H9 (cell line): Measurements from ENCODE around the gene LAMA3. TPM values are rescaled to one million over a fixed set of nuclear protein-coding genes. Genes with fewer than 3 reads are reported as not detected.

Source experiments
- DNase-seq: peaks from one replicate; pipeline ENCODE4 v3.0.0-alpha.2; 2017
- H2AFZ ChIP-seq: one replicate; pipeline ENCODE4 v1.6.1; 2013; ENCODE audit warnings: mild to moderate bottlenecking, low read length, control low read depth, moderate library complexity
- H2AK5ac ChIP-seq: 2 replicates; pipeline ENCODE4 v1.6.1; 2013; ENCODE audit warnings: low read length, control low read depth, mixed read lengths; ENCODE audit not compliant: insufficient read length
- H2BK120ac ChIP-seq: one replicate; pipeline ENCODE4 v1.6.1; 2013; ENCODE audit warnings: low read depth, mild to moderate bottlenecking, low read length, control low read depth, inconsistent platforms; ENCODE audit not compliant: poor library complexity, severe bottlenecking
- H2BK12ac ChIP-seq: 2 replicates; pipeline ENCODE4 v1.6.1; 2013; ENCODE audit warnings: low read length, control low read depth, mixed read lengths, low read depth; ENCODE audit not compliant: insufficient read length
- H2BK15ac ChIP-seq: 2 replicates; pipeline ENCODE4 v1.6.1; 2013; ENCODE audit warnings: low read depth, low read length, control low read depth
- H2BK20ac ChIP-seq: one replicate; pipeline ENCODE4 v1.6.1; 2013; ENCODE audit warnings: low read depth, mild to moderate bottlenecking, low read length, control low read depth, inconsistent platforms; ENCODE audit not compliant: poor library complexity, severe bottlenecking
- H2BK5ac ChIP-seq: 2 replicates; pipeline ENCODE4 v1.6.1; 2013; ENCODE audit warnings: low read length, control low read depth, mixed read lengths; ENCODE audit not compliant: insufficient read length
- H3K14ac ChIP-seq: 2 replicates; pipeline ENCODE4 v1.6.1; 2013; ENCODE audit warnings: low read length, control low read depth; ENCODE audit not compliant: insufficient read depth
- H3K18ac ChIP-seq: 2 replicates; pipeline ENCODE4 v1.6.1; 2013; ENCODE audit warnings: low read depth, mild to moderate bottlenecking, mixed read lengths, low read length, control low read depth; ENCODE audit not compliant: insufficient read length
- H3K23ac ChIP-seq: 2 replicates; pipeline ENCODE4 v1.6.1; 2013; ENCODE audit warnings: low read length, control low read depth, mixed read lengths, low read depth; ENCODE audit not compliant: insufficient read length
- H3K23me2 ChIP-seq: 2 replicates; pipeline ENCODE4 v1.6.1; 2013; ENCODE audit warnings: low read depth, mild to moderate bottlenecking, mixed read lengths, low read length, control low read depth; ENCODE audit not compliant: insufficient read length, poor library complexity, severe bottlenecking
- H3K27ac ChIP-seq: 2 replicates; pipeline ENCODE4 v1.5.1; 2013; ENCODE audit warnings: low read length, control low read depth, mixed read lengths, low read depth; ENCODE audit not compliant: insufficient read length
- H3K27me3 ChIP-seq: 2 replicates; pipeline ENCODE4 v1.6.1; 2013; ENCODE audit warnings: low read length, control low read depth, inconsistent platforms; ENCODE audit not compliant: insufficient read depth
- H3K4ac ChIP-seq: 2 replicates; pipeline ENCODE4 v1.6.1; 2013; ENCODE audit warnings: low read depth, mild to moderate bottlenecking, control low read depth, inconsistent platforms, low read length, moderate library complexity
- H3K4me1 ChIP-seq: 2 replicates; pipeline ENCODE4 v1.6.1; 2013; ENCODE audit warnings: low read length, control low read depth, inconsistent platforms; ENCODE audit not compliant: insufficient read depth
- H3K4me2 ChIP-seq: 2 replicates; pipeline ENCODE4 v1.6.1; 2013; ENCODE audit warnings: low read length, control low read depth, mixed read lengths; ENCODE audit not compliant: insufficient read length, insufficient read depth
- H3K56ac ChIP-seq: 2 replicates; pipeline ENCODE4 v1.6.1; 2013; ENCODE audit warnings: low read depth, mild to moderate bottlenecking, mixed read lengths, low read length, control low read depth; ENCODE audit not compliant: insufficient read length
- H3K79me1 ChIP-seq: 2 replicates; pipeline ENCODE4 v1.6.1; 2013; ENCODE audit warnings: low read depth, mild to moderate bottlenecking, moderate library complexity, low read length, control low read depth, inconsistent platforms; ENCODE audit not compliant: insufficient read depth, poor library complexity, severe bottlenecking
- H3K79me2 ChIP-seq: 2 replicates; pipeline ENCODE4 v1.6.1; 2013; ENCODE audit warnings: low read length, control low read depth, inconsistent platforms; ENCODE audit not compliant: insufficient read depth
- H3K9ac ChIP-seq: 2 replicates; pipeline ENCODE4 v1.6.1; 2013; ENCODE audit warnings: low read length, control low read depth, mixed read lengths; ENCODE audit not compliant: insufficient read length; ENCODE audit errors: extremely low read depth
- H3K9me3 ChIP-seq: one replicate; pipeline ENCODE4 v1.6.1; 2013; ENCODE audit warnings: low read depth, low read length, inconsistent platforms; ENCODE audit not compliant: control insufficient read depth
- H3T11ph ChIP-seq: one replicate; pipeline ENCODE4 v1.6.1; 2013; ENCODE audit warnings: mild to moderate bottlenecking, low read length, control low read depth, inconsistent platforms
- H4K20me1 ChIP-seq: one replicate; pipeline ENCODE4 v1.6.1; 2013; ENCODE audit not compliant: control insufficient read depth, insufficient read length, insufficient read depth
- H4K5ac ChIP-seq: 2 replicates; pipeline ENCODE4 v1.6.1; 2013; ENCODE audit warnings: low read depth, mild to moderate bottlenecking, mixed read lengths, low read length, control low read depth; ENCODE audit not compliant: insufficient read length
- H4K8ac ChIP-seq: replicated peaks from 2 replicates; pipeline ENCODE4 v1.6.1; 2013; ENCODE audit warnings: low read length, control low read depth, mixed read lengths, low read depth; ENCODE audit not compliant: insufficient read length
- H4K91ac ChIP-seq: 2 replicates; pipeline ENCODE4 v1.6.1; 2013; ENCODE audit warnings: low read depth, mild to moderate bottlenecking, moderate library complexity, mixed read lengths, low read length, control low read depth; ENCODE audit not compliant: insufficient read length
- H3K27ac Mint-ChIP-seq, 3 experiments: 2 replicates in 2 of 3; 3 replicates in 1 of 3; pipeline ENCODE4 v1.8.0; 2020 to 2021; ENCODE audit warnings: mixed read lengths in 3 of 3, mild to moderate bottlenecking in 1 of 3, moderate library complexity in 1 of 3
- H3K27me3 Mint-ChIP-seq: 2 replicates; pipeline ENCODE4 v1.8.0; 2021; ENCODE audit warnings: low read depth, mild to moderate bottlenecking, moderate library complexity, mixed read lengths
- H3K36me3 Mint-ChIP-seq, 3 experiments: 2 replicates in 2 of 3; 3 replicates in 1 of 3; pipeline ENCODE4 v1.8.0; 2020 to 2021; ENCODE audit warnings: low read depth in 3 of 3, mixed read lengths in 3 of 3; ENCODE audit not compliant: insufficient read depth in 1 of 3
- H3K4me1 Mint-ChIP-seq, 2 experiments: 2 replicates each; pipeline ENCODE4 v1.8.0; 2020; ENCODE audit warnings: mixed read lengths in 2 of 2
- H3K4me3 Mint-ChIP-seq, 2 experiments: 2 replicates in 1 of 2; 3 replicates in 1 of 2; pipeline ENCODE4 v1.8.0; 2020 to 2021; ENCODE audit warnings: mild to moderate bottlenecking in 2 of 2, mixed read lengths in 2 of 2, moderate library complexity in 1 of 2
- H3K9me3 Mint-ChIP-seq, 2 experiments: 2 replicates in 1 of 2; 3 replicates in 1 of 2; pipeline ENCODE4 v1.8.0; 2020; ENCODE audit warnings: mild to moderate bottlenecking in 2 of 2, mixed read lengths in 2 of 2, moderate library complexity in 1 of 2
- WGBS: extraction: QIAGEN DNeasy Blood & Tissue Kit; methylation state at CpG from one replicate; pipeline ENCODE4 v1.1.7; 2013; ENCODE audit warnings: missing lambda C conversion rate, low lambda C conversion rate, mixed read lengths; ENCODE audit not compliant: insufficient read length; ENCODE audit errors: extremely low coverage; 5-methylcytosine and 5-hydroxymethylcytosine counted together
- total RNA-seq: library from RNA; stranded (reverse); gene quantifications from 2 replicates; pipeline ENCODE4 v1.2.1, GENCODE V29; 2021
- TF ChIP-seq, protein P1 (sequence below): fragments of 200-600 bp; sonication (generic); conservative IDR thresholded peaks from 3 replicates; pipeline ENCODE4 v1.8.0; 2021; ENCODE audit warnings: antibody characterized with exemption, mild to moderate bottlenecking

LAMA3 gene
- total RNA-seq, 1 experiment from 2014 or later = 0.33 TPM

DNA sequence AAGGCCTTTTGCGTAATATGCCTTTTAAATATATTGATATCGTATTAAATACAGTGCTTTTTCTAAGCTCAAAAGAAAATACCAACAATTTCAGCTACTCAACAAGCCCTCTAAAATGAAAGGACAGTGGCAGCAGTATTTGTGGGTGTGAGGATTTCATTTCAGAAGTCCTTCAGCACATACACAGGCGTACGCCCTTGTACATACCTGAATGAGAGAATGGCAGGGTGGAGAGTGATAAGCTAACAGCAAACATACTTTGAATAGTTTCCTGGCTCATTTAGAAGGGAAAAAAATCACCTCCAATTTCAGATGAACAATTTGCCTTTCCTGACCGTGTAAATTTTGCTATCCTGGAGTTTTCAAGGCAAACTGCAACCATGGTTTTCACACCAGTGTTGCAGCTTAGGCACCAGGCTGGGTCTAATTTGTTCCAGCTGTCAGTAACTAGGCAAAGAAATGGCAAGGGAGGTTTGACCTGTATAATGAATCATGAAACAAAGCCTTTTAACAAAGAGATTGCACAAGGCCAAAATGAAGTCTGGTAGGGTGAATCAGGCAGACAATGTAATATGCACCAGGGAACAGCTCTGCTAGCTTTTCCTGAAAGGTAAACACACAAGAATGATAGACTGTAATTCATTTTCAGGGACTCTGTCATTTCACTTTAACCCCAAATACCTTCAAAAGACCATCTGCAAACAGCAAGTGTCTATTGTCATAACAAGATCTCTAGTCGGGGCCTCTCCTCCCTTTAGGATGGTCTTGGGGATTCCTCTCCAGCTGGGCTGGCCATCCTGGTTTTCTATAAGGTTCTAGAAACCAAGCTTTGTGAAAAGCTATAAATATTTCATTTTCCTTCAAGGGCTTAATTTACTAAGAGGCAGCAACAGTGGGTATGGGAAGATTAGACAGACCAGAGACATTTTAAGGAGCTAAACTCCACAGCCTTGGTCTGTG is 38.0 kb upstream of the LAMA3 start:
- Histone ChIP-seq H3K56ac (no peak overlapping the region), H3K27me3 (no peaks in the 10 kb centered on the region), H2BK5ac (no peak overlapping the region), H4K91ac (no peak overlapping the region), H2AK5ac (no peak overlapping the region), H4K8ac (no peak overlapping the region), H2BK15ac (no peak overlapping the region), H3K14ac (no peak overlapping the region), H3K4me1 (no peaks in the 10 kb centered on the region; the same call in 1 of the 2 replicates), H3K79me2 (no peaks in the 10 kb centered on the region), H3K18ac (no peak overlapping the region), H3K9me3 (no peaks in the 10 kb centered on the region), H4K5ac (no peak overlapping the region), H3K23ac (no peak overlapping the region), H3T11ph (no peak overlapping the region), H3K23me2 (no peaks in the 10 kb centered on the region), H3K4ac (no peak overlapping the region), H2AFZ (no peak overlapping the region), H2BK12ac (no peak overlapping the region), H3K27ac (no peak overlapping the region), H3K79me1 (no peaks in the 10 kb centered on the region), H3K9ac (no peak overlapping the region), H2BK20ac (no peak overlapping the region), H3K4me2 (no peak overlapping the region), H2BK120ac (no peak overlapping the region), H4K20me1 (no peaks in the 10 kb centered on the region)
- Mint-ChIP-seq H3K36me3 (no peaks in the 10 kb centered on the region), H3K27me3 (no peaks in the 10 kb centered on the region; the same call in 1 of the 2 replicates), H3K4me1 (peaks cover 17 to 23% of the 10 kb centered on the region in 2 experiments), H3K9me3 (no peaks in the 10 kb centered on the region), H3K4me3 (no peak overlapping the region), H3K27ac (no peak overlapping the region; a peak in 1 of 7 replicates)
- TF ChIP-seq, protein P1, sequence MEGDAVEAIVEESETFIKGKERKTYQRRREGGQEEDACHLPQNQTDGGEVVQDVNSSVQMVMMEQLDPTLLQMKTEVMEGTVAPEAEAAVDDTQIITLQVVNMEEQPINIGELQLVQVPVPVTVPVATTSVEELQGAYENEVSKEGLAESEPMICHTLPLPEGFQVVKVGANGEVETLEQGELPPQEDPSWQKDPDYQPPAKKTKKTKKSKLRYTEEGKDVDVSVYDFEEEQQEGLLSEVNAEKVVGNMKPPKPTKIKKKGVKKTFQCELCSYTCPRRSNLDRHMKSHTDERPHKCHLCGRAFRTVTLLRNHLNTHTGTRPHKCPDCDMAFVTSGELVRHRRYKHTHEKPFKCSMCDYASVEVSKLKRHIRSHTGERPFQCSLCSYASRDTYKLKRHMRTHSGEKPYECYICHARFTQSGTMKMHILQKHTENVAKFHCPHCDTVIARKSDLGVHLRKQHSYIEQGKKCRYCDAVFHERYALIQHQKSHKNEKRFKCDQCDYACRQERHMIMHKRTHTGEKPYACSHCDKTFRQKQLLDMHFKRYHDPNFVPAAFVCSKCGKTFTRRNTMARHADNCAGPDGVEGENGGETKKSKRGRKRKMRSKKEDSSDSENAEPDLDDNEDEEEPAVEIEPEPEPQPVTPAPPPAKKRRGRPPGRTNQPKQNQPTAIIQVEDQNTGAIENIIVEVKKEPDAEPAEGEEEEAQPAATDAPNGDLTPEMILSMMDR = no peak
- WGBS = no CpG with 5 or more reads among the region's 6 CpGs
- DNase-seq = no peak
